LNCaP clone FGC (cell line): ENCODE measurements around the gene HMX2.

Experiments used
- DNase-seq: peaks from one replicate; pipeline ENCODE4 v3.0.0-alpha.2; 2011; ENCODE audit warnings: low read depth
- H3K4me3 ChIP-seq: 2 replicates; pipeline ENCODE4 v1.5.1; 2011; ENCODE audit warnings: mild to moderate bottlenecking, low read depth, low read length, control low read depth
- CTCF ChIP-seq: IDR thresholded peaks from 2 replicates; pipeline ENCODE4 v1.5.1; 2012; ENCODE audit warnings: mild to moderate bottlenecking; ENCODE audit not compliant: control insufficient read depth, insufficient read depth; ENCODE audit errors: extremely low read depth

The HMX2 gene

GRCh38 chr10:123147635-123148413, at the start of gene HMX2:
TSS of gene HMX2 (plus strand) at chr10:123148136. CDS start at chr10:123148379, 243 bp downstream.
- no peak within 1 kb of the TSS for H3K4me3 ChIP-seq
- no peak for TF ChIP-seq CTCF
- no peak for DNase-seq

- H3K4me3 ChIP-seq, result no peak overlapping the region
- no peak for DNase-seq
- TF ChIP-seq CTCF, result no peak
Measured at GRCh38 chr10:123100030-123100762, 47.7 kb upstream of the HMX2 start.

GRCh38 chr10:123101872-123102271, 46.1 kb upstream of the HMX2 start:
- no peak for TF ChIP-seq CTCF
- H3K4me3 ChIP-seq, result no peak overlapping the region
- no peak for DNase-seq

GRCh38 chr10:123102673-123103072, 45.3 kb upstream of the HMX2 start:
- TF ChIP-seq CTCF, result no peak
- H3K4me3 ChIP-seq, result no peak overlapping the region
- no peak for DNase-seq

- no peak for TF ChIP-seq CTCF
- DNase-seq, result no peak
- H3K4me3 ChIP-seq, result no peak overlapping the region
Measured at GRCh38 chr10:123103944-123104343, 44.0 kb upstream of the HMX2 start.

- no peak for TF ChIP-seq CTCF
- DNase-seq, result no peak
- no peak overlapping the region for H3K4me3 ChIP-seq
Measured at GRCh38 chr10:123109466-123109865, 38.5 kb upstream of the HMX2 start.
